ENCODE measurements around the gene TM4SF4.

DNA sequence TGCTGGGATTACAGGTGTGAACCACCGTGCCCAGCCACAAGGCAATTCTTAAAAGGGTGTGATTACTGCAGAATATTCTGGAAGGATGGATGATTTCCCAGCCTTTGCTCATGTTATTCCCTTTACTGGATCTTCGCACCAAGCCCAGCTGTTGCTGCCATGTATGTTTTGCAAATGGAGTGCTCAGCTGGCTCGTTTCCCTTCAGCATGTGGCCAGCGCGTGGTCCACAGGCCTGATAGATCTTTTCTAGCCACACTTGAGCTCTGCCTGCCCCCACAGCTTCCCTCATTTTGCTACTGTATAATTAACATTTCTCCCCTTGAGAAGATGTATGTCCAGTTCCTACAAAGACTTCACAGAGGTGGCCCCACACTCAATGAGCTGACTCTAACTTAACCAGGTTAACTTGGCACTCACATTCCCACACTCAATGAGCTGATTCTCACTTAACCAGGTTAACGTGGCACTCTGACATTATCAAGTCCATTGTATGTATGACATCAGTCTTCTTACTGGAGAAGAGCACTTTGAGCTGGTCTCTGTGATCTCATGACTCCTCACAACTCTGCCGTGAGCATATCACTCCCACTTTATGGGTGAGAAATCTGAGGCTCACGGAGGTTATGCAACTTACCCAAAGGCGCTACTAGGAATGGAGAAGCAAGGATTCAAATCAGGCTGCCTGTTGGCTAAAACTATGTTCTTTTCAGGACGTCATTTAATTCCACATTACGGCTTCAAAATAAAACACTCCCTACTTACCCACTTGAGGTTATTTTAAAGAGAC, 49.2 kb downstream of the TM4SF4 start:
- TF ChIP-seq, protein P1, sequence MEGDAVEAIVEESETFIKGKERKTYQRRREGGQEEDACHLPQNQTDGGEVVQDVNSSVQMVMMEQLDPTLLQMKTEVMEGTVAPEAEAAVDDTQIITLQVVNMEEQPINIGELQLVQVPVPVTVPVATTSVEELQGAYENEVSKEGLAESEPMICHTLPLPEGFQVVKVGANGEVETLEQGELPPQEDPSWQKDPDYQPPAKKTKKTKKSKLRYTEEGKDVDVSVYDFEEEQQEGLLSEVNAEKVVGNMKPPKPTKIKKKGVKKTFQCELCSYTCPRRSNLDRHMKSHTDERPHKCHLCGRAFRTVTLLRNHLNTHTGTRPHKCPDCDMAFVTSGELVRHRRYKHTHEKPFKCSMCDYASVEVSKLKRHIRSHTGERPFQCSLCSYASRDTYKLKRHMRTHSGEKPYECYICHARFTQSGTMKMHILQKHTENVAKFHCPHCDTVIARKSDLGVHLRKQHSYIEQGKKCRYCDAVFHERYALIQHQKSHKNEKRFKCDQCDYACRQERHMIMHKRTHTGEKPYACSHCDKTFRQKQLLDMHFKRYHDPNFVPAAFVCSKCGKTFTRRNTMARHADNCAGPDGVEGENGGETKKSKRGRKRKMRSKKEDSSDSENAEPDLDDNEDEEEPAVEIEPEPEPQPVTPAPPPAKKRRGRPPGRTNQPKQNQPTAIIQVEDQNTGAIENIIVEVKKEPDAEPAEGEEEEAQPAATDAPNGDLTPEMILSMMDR (IDR thresholded peaks at IDR 0.05) = no peak
- TF ChIP-seq POLR2A (IDR thresholded peaks at IDR 0.05) = no peak

Data from body of pancreas (tissue), 4 donors.